ENCODE measurements around the gene UMAD1.

DNA sequence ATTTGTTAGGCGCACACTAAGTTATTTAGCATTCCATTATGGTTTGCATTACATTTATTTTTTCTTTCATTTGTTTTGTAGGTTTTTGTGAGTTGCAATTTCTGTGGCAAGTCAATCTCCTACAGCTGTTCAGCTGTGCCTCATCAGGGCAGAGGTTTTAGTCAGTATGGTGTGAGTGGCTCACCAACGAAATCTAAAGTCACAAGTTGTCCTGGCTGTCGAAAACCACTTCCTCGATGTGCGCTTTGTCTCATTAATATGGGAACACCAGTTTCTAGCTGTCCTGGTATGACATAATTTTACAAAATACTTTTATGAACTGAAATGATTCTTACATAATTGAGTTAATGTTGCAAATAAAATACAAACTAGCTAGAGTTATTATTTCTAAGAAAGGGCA is 44.4 kb upstream of the UMAD1 start:
- TF ChIP-seq, protein P1, sequence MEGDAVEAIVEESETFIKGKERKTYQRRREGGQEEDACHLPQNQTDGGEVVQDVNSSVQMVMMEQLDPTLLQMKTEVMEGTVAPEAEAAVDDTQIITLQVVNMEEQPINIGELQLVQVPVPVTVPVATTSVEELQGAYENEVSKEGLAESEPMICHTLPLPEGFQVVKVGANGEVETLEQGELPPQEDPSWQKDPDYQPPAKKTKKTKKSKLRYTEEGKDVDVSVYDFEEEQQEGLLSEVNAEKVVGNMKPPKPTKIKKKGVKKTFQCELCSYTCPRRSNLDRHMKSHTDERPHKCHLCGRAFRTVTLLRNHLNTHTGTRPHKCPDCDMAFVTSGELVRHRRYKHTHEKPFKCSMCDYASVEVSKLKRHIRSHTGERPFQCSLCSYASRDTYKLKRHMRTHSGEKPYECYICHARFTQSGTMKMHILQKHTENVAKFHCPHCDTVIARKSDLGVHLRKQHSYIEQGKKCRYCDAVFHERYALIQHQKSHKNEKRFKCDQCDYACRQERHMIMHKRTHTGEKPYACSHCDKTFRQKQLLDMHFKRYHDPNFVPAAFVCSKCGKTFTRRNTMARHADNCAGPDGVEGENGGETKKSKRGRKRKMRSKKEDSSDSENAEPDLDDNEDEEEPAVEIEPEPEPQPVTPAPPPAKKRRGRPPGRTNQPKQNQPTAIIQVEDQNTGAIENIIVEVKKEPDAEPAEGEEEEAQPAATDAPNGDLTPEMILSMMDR (conservative IDR thresholded peaks at IDR 0.05; ENCODE audit: low read depth, low read length) = no peak
- TF ChIP-seq, protein P2, sequence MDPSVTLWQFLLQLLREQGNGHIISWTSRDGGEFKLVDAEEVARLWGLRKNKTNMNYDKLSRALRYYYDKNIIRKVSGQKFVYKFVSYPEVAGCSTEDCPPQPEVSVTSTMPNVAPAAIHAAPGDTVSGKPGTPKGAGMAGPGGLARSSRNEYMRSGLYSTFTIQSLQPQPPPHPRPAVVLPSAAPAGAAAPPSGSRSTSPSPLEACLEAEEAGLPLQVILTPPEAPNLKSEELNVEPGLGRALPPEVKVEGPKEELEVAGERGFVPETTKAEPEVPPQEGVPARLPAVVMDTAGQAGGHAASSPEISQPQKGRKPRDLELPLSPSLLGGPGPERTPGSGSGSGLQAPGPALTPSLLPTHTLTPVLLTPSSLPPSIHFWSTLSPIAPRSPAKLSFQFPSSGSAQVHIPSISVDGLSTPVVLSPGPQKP (IDR thresholded peaks at IDR 0.05; ENCODE audit: borderline replicate concordance, low read depth, low read length) = no peak
- TF ChIP-seq MAZ (IDR thresholded peaks at IDR 0.05; ENCODE audit: borderline replicate concordance, low read depth, low read length) (no peak), MAFK (IDR thresholded peaks at IDR 0.05; ENCODE audit: low read depth, low read length) (no peak), POLR2A (IDR thresholded peaks at IDR 0.05; ENCODE audit: low read depth, low read length) (no peak), CEBPB (IDR thresholded peaks at IDR 0.05; ENCODE audit: low read depth, low read length) (no peak), FOS (IDR thresholded peaks at IDR 0.05; ENCODE audit: low read depth, low read length) (no peak), SMC3 (IDR thresholded peaks at IDR 0.05; ENCODE audit: low read depth, low read length) (no peak), BHLHE40 (IDR thresholded peaks at IDR 0.05; ENCODE audit: low read depth, low read length) (no peak), CHD1 (IDR thresholded peaks at IDR 0.05; ENCODE audit: low read depth, low read length) (no peak), RCOR1 (IDR thresholded peaks at IDR 0.05; ENCODE audit: insufficient replicate concordance, low read length) (no peak)
- TF ChIP-seq, protein P3, sequence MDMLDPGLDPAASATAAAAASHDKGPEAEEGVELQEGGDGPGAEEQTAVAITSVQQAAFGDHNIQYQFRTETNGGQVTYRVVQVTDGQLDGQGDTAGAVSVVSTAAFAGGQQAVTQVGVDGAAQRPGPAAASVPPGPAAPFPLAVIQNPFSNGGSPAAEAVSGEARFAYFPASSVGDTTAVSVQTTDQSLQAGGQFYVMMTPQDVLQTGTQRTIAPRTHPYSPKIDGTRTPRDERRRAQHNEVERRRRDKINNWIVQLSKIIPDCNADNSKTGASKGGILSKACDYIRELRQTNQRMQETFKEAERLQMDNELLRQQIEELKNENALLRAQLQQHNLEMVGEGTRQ (IDR thresholded peaks at IDR 0.05; ENCODE audit: low read depth, low read length) = no peak
